Spleen (tissue), 7 donors: Measurements from ENCODE around the gene ALAD.

Source experiments
- POLR2A ChIP-seq, 3 donors: fragments of 450-650 bp; IDR thresholded peaks; one replicate each; pipeline ENCODE4 v1.5.1; 2017; ENCODE audit warnings: antibody characterized with exemption in 3 of 3, mild to moderate bottlenecking in 1 of 3
- POLR2AphosphoS5 ChIP-seq, 3 donors: sonication (generic); formaldehyde crosslinking; IDR thresholded peaks; one replicate each; pipeline ENCODE4 v1.5.1; 2017; ENCODE audit warnings: antibody characterized with exemption in 3 of 3
- TF ChIP-seq, protein P1 (sequence below), 11 experiments: fragments of 200-600 bp in 7 of 11; fragments of 450-650 bp in 4 of 11; sonication (generic) in 4 of 11; IDR thresholded peaks in 8 of 11; conservative IDR thresholded peaks in 3 of 11; 1 replicate in 7 of 11; 2 replicates in 4 of 11; pipeline versions ENCODE4 v1.4.0 to v1.8.0; 2016 to 2021; ENCODE audit warnings: antibody characterized with exemption in 11 of 11, inconsistent platforms in 4 of 11, mild to moderate bottlenecking in 1 of 11
- donor health status: DM: no; HTN: no; CAD: no; lungs with moderate emphysema.
- donor health status: DM: no; HTN: no; CAD: no.
- donor health status: DM: no; HTN: no; CAD: no.

DNA sequence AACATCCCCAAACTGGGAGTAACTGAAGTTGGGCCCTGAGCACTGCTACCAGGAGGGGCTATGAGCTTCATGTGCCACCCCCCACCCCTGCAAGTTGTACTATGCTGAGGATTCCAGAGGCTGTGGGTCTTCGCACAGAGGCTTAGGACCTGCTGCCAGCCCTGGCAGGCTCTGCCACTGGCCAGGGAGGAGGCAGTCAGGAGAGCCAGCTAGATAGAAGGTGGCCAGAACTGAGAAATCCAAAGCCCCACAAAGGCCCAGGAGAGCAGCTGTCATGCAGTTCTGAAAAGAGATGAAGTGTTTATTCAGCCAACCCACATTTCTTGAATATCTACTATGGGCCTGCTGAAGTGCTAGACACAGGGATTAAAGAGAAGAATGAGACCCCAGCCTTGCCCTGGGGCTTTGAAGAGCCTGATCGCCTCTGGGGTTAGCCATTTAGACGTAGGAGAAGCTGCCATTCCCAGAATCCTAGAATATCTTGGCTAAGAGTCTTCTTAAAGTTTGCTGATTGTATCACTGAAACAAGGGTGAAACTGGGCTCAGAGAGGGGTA is 1.4 kb downstream of the ALAD start:
- TF ChIP-seq, protein P1, sequence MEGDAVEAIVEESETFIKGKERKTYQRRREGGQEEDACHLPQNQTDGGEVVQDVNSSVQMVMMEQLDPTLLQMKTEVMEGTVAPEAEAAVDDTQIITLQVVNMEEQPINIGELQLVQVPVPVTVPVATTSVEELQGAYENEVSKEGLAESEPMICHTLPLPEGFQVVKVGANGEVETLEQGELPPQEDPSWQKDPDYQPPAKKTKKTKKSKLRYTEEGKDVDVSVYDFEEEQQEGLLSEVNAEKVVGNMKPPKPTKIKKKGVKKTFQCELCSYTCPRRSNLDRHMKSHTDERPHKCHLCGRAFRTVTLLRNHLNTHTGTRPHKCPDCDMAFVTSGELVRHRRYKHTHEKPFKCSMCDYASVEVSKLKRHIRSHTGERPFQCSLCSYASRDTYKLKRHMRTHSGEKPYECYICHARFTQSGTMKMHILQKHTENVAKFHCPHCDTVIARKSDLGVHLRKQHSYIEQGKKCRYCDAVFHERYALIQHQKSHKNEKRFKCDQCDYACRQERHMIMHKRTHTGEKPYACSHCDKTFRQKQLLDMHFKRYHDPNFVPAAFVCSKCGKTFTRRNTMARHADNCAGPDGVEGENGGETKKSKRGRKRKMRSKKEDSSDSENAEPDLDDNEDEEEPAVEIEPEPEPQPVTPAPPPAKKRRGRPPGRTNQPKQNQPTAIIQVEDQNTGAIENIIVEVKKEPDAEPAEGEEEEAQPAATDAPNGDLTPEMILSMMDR (IDR thresholded peaks at IDR 0.05 in 8 of 11, conservative IDR thresholded peaks at IDR 0.05 in 3 of 11) = no peak
- TF ChIP-seq POLR2AphosphoS5 (IDR thresholded peaks at IDR 0.05) (no peak), POLR2A (IDR thresholded peaks at IDR 0.05) (no peak)
